HG02870 (cell line): ENCODE results near the gene GJA5.
"Not testable (repeated sequence)": the region's sequence is repeated elsewhere in the genome, so short reads cannot be mapped to it uniquely, and the experiment has no call there.

ENCODE experiments used
- ATAC-seq: cut with Tn5 transposase; IDR thresholded peaks from one replicate; pipeline ENCODE4 v1.9.1; 2021; ENCODE audit warnings: mild to moderate bottlenecking, moderate library complexity; ENCODE audit not compliant: unreplicated experiment

The GJA5 gene

DNA sequence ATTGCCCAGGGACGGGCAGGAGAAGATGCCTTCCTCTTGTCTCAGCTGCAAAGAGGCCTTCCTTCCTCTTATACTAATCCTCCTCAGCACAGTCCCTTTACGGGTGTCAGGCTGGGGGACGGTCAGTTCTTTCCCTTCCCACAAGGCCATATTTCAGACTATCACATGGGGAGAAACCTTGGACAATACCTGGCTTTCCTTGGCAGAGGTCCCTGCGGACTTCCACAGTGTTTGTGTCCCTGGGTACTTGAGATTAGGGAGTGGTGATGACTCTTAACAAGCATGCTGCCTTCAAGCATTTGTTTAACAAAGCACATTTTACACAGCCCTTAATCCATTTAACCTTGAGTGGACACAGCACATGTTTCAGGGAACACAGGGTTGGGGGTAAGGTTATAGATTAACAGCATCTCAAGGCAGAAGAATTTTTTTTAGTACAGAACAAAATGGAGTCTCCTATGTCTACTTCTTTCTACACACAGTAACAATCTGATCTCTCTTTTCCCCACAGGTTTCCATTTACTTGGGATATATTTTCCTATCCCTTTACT, 26.0 kb downstream of the GJA5 start:
- ATAC-seq = not testable (repeated sequence)

DNA sequence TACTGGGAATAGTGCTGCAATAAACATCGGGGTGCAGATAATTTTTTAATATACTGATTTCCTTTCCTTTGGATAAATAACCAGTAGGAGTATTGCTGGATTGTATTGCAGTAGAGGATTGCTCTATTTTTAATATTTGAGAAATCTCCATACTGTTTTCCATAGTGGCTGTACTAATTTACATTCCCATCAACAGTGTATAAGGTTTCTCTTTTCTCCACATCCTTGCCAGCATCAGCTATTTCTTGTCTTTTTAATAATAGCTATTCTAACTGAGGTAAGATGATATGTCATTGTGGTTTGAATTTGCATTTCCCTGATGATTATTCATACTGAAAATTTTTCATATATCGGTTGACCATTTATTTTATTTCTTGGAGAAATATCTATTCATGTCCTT, 31.1 kb downstream of the GJA5 start:
- no peak for ATAC-seq

DNA sequence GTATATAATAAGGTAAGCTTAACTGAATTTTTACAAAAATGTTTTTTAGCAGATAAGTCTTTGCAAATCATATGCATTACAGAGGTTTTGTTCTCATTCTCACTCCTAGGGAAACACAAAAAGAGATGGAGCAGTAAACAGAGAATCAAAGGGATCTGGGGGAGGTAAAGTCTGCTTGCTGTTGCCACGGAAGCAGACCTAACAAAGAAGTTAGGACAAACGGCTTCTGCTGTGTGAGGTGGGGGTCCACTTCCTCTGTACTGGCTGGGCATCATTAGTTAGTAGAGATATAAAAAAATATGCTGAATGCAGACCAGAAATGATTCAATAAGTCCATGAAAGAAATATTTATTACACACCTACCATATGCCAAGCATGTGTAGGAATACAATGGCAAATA, 34.2 kb downstream of the GJA5 start:
- no peak for ATAC-seq

DNA sequence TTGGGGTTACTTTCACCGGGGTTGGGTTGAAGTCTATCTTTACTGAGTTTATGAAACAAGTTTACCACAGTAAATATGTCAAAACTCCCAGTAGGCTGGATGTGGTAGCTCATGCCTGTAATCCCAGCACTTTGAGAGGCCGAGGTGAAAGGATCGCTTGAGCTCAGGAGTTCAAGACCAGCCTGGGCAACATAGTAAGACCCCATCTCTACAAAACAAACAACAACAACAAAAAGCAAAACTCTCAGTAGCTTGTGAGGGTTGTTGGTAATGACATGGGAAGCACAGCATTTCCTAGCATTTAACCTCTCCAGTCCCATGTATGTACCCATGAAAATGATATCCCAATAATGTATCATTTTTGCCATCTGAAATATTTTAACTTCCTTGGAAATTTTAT, 34.7 kb downstream of the GJA5 start:
- ATAC-seq = no peak

DNA sequence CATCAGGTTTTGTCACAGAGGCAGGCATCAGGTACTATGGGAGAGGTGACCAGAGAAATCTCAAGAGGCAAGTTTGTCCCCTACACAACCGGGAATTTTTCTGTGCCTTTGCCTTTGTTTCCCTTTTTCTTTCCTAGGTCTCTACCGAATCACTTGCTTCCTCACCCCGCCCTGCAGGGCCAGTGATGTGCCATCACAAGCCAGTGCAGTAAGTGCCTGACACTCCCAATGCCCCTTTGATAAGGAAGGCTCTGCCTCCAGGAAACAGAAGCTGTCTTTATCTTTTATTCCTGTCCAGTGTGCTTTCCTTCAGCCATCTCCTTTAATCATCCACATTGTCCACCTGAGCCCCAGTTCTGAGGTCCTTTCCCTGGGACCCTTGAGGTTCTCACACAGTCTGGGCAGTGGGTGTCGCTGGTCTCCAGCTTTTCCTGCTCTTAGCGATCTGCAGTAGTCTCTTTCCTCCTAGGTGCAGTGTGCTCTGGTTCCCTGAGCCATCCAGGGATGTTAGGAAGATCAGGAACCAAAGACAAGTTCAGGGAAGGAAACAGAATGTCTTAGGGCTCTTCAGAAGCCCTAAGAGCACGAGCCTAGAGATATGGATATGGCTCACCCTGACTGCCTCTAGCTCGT, 36.6 kb downstream of the GJA5 start:
- no peak for ATAC-seq

DNA sequence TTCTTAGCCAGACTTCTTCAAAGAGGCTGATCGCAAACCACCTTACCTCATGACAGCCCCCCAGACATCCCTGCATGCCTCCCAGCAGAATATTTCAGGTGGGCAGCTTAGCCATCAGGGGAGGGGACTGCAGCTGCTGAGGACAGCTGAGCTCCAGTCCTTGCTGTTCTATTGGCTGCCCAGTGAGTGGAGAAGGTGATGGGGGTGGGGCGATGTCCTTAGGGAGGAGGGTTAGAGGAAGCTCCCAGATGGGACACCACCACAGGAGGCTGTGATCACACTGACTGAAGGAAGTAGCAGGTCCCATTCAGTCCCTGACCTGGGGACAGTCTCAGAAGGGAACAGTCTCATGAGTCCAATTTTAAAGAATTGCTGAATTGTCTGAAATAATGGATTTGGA, 38.3 kb downstream of the GJA5 start:
- ATAC-seq = no peak

DNA sequence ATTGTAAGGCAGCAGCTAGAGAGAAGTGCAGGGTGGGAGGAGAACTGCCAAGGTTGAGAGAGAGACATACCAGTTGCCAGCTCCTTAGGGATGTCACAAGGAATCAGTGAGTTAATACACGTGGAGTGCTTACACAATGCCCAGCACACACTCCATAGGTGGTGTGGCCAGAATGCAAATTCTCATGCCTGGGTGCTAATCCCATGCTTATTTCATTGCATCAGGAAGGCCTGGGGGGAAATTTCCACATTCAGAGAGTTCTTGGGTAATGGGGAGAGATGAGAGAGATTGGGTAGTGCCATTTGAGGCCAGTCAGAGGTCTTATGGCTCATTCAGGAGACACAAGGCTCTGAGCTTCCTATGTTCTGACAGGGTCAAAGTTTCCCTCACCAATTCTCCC, 38.7 kb downstream of the GJA5 start:
- no peak for ATAC-seq

DNA sequence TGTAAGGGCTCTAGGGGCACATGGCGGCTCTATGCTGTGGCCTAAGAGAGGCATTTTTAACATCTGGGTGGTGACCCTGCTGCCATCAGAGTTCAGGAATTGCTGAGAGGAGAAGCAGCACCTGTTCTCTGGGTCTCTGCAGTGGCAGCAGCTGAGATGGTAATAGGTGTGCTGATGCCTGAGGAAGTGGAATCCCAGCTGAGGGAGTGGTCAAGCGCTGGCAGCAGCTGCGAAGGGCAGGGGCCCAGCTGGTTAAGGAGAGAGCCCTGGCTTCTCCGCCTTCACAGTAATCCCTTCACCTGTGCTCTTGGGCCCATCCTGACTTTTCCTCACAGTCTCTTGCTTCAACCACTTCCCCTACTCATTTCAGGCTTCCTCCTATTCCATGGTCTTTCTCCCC, 39.8 kb downstream of the GJA5 start:
- ATAC-seq = no peak

DNA sequence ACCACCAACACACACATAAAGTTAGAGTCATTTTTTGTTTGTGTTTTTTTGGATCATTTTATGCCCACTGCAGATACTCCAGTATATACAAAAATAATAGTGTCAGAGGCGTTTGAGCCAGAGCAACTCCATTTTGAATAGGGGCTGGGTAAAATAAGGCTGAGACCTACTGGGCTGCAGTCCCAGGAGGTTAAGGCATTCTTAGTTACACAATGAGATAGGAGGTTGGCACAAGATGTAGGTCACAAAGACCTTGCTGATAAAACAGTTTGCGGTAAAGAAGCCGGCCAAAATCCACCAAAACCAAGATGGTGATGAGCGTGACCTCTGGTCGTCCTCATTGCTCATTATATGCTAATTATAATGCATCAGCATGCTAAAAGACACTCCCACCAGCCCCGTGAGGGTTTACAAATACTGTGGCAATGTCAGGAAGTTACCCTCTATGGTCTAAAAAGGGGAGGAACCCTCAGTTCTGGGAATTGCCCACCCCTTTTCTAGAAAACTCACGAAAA, 40.6 kb downstream of the GJA5 start:
- no peak for ATAC-seq

DNA sequence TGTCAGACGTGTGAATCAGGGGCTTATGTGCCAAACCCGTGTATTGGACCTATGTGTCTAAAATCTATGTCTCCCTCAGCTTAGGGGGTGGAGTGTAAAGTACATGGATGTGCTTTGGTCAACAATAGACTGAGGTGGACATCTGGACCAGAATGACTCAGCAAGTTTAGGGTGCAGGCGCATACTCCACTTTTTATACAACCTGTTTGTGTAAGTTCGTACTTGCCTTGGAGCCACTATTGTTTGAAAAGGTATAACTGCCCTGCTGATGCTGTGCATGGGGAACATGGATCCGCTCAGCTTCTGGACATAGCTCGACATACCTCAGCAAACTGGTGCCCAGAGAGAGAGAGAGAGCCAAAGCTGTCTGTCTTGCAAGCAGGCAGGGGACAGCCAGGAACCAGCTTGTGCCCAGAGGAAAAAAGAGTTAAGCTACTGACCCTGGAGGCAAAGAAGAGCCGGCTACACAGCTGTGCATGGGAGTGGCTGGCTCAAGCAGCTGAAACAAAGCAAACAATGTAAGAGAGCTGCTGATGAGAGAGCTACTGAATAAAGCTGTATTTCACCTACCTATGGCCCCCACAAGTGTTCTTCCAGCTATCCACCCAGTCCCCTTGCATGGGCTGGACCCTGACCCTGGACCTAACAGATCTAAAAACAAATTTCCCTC, 41.2 kb downstream of the GJA5 start:
- no peak for ATAC-seq

DNA sequence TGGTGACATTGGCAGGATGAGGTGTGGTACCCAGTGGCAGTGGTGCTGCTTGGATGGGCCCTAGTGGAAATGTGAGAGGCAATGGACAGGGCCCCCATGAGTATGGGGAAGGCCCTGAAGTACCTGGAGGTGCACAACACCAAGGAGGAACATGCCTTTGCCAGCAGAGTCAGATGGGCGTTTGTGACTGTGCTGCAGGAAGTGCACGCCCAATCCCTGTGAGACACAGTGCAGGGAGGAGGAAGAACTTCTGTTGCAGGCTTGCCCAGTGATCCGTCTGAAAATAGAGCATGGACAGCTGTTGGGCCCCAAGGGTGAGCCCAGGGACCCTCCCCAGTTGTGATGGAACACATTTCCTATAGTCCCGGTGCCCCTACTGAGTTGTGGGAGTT, 42.7 kb downstream of the GJA5 start:
- ATAC-seq = no peak

DNA sequence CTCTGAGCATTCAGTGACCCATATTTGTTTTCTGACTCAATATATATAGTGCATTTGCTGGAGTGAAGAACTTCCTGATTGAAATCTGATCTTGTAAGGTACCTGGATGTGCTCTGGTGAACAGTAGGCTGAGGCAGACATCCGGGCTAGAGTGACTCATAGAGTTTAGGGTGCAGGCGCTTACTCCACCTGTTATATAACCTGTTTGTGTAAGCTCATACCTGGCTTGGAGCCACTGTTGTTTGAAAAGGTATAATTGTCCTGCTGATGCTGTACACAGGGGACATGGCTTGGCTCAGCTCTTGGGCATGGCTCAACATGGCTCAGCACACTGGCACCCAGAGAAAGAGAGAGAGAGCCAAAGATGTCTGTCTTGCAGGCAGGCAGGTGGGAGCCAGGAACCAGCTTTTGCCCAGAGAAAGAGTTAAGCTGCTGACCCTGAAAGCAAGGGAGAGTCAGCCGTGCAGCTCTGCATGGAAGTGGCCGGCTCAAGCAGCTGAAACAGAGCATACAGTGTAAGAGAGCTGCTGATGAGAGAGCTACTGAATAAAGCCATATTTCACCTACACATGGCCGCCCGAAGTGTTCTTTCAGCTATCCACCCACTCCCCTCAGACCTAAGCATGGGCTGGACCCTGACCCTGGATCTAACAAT, 43.2 kb downstream of the GJA5 start:
- no peak for ATAC-seq

DNA sequence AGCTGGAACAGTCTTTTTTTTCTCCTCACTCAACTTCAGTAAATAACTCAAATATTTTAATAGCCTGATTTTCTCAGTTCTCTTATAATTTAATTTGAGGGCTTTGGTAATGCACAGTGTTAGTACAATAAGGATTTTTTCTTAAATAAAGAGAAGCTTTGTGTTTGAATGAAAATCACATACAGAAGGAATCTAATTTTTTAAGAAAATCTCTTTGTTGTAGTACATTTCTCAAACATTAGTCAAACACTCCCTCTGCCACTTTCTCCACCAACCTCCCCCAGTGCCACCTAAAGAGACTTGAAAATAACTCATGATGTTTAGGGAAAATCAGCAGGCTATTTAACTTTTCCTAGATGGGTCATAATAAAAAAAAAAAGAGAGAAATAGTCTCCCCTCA, 47.8 kb downstream of the GJA5 start:
- ATAC-seq = no peak
